Measurements from ENCODE around the gene SRPK1. TPM values are rescaled to one million over a fixed set of nuclear protein-coding genes. Genes with fewer than 3 reads are reported as not detected.
"Not testable (repeated sequence)": the region's sequence is repeated elsewhere in the genome, so short reads cannot be mapped to it uniquely, and the experiment has no call there.

The SRPK1 gene
- total and polyA plus RNA-seq, 2 of the 13 experiments (the other 11 are each of a cell fraction or from before 2014, with no cell fraction given), result 56.4 to 142 TPM

DNA sequence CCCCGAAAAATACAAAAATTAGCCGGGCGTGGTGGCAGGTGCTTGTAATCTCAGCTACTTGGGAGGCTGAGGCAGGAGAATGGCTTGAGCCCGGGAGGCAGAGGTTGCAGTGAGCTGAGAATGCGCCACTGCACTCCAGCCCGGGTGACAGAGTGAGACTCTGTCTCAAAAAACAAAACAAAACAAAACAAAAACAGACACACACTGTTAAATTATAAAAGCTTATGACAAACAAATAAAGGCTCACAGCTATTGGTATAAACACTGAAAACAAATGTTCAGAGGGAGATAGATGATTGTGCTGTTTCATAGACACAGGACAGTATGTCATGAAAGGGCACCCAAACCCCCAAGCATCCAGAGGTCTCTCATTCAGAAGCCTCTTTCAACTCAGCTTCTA lies 4.0 kb downstream of the SRPK1 start:
- CTCF ChIA-PET (ENCODE audit: low intra/inter-chr PET ratio, low total read pairs); H3K27ac ChIP-seq (ENCODE audit: extremely low read length, insufficient read depth, low read length); FAIRE-seq; in situ Hi-C loops (cut with HindIII; ENCODE audit: extremely low pct_ligation_motif_present, low pct_unique_long_range_greater_than_20kb); H3K27me3 ChIP-seq (ENCODE audit: control insufficient read depth in 1 of 2, insufficient read depth in 2 of 2, low read length in 2 of 2); H3K9me3 ChIP-seq (ENCODE audit: low read length); ATAC-seq; BruUV-seq (replicated peaks); intact Hi-C loops (cut with micrococcal nuclease; ENCODE audit: unreplicated experiment); POLR2A ChIA-PET; H3K9ac ChIP-seq (ENCODE audit: insufficient read depth, low read depth, low read length); DNase-seq (ENCODE audit: low spot score); H2AFZ ChIP-seq (ENCODE audit: low read length): not testable (repeated sequence)
- Histone ChIP-seq H3K4me2 (ENCODE audit: low read depth, low read length) (peak overlapping the region; percentile 97), H3K4me1 (ENCODE audit: insufficient read depth, low read length) (peaks cover 34% of the 10 kb centered on the region), H3K36me3 (replicated peaks in 1 of 2; ENCODE audit: control insufficient read depth in 1 of 2, insufficient read depth in 2 of 2, low read length in 2 of 2) (peaks cover 7 to 38% of the 10 kb centered on the region in 2 experiments), H4K20me1 (ENCODE audit: insufficient read depth, low read length) (peaks cover 33% of the 10 kb centered on the region), H3K79me2 (ENCODE audit: insufficient read depth, low read length) (peaks cover 85% of the 10 kb centered on the region), H3K4me3 (replicated peaks in 1 of 3; ENCODE audit: insufficient read depth in 1 of 3, low read depth in 2 of 3, low read length in 3 of 3) (0 out of 6 replicates have a peak overlapping the region, but pooled peaks of 1 of the 3 experiments have one; percentile 93)
- WGBS (ENCODE audit: low lambda C conversion rate), result 80% methylated on average over 6 of the region's 6 CpGs
- TF ChIP-seq ZNF687 (CRISPR knock-in tag; IDR thresholded peaks at IDR 0.05) (peak; percentile 24; the same call in 1 of the 2 replicates), ZNF770 (CRISPR knock-in tag; IDR thresholded peaks at IDR 0.05) (peak; percentile 23; the same call in 1 of the 2 replicates)

Measured in HepG2 (cell line).